Keratinocyte (primary cell): Measurements from ENCODE around the gene CATSPER4. TPM values are rescaled to one million over a fixed set of nuclear protein-coding genes. Genes with fewer than 3 reads are reported as not detected.

Source experiments
- DNase-seq: peaks from one replicate; pipeline ENCODE4 v3.0.0-alpha.2; 2011; ENCODE audit warnings: low read depth, missing footprints, low spot score
- FAIRE-seq: peaks from 2 replicates; lab custom pipeline; 2011; peaks lifted over from hg19 to GRCh38; lab: Jason Lieb, UNC
- H2AFZ ChIP-seq: 2 replicates; pipeline ENCODE4 v1.6.0; 2012; ENCODE audit warnings: low read length, control low read depth, inconsistent platforms; ENCODE audit not compliant: control insufficient read depth
- H3K27ac ChIP-seq: 2 replicates; pipeline ENCODE4 v1.5.1; 2011; ENCODE audit warnings: low read length; ENCODE audit not compliant: control insufficient read depth, insufficient read depth
- H3K27me3 ChIP-seq: 3 replicates; pipeline ENCODE4 v1.6.0; 2011; ENCODE audit warnings: low read length; ENCODE audit not compliant: control insufficient read depth, insufficient read depth; ENCODE audit errors: extremely low read depth
- H3K36me3 ChIP-seq, 2 experiments: 2 replicates in 1 of 2; 3 replicates in 1 of 2; pipeline ENCODE4 v1.5.1; 2011; ENCODE audit warnings: low read length in 2 of 2, mild to moderate bottlenecking in 1 of 2; ENCODE audit not compliant: control insufficient read depth in 2 of 2, insufficient read depth in 2 of 2; ENCODE audit errors: extremely low read depth in 1 of 2
- H3K4me1 ChIP-seq: 3 replicates; pipeline ENCODE4 v1.5.1; 2011; ENCODE audit warnings: low read length; ENCODE audit not compliant: control insufficient read depth, insufficient read depth; ENCODE audit errors: extremely low read depth
- H3K4me2 ChIP-seq: 3 replicates; pipeline ENCODE4 v1.6.0; 2011; ENCODE audit warnings: low read depth, low read length; ENCODE audit not compliant: control insufficient read depth, insufficient read depth; ENCODE audit errors: extremely low read depth
- H3K4me3 ChIP-seq, 3 experiments: fragments of 200-600 bp in 1 of 3; sonication (generic) in 1 of 3; 2 replicates in 2 of 3; 3 replicates in 1 of 3; pipeline ENCODE4 v1.5.1; 2011 to 2016; ENCODE audit warnings: low read length in 3 of 3, mild to moderate bottlenecking in 3 of 3, control low read depth in 2 of 3, inconsistent platforms in 1 of 3, low read depth in 1 of 3, mixed read lengths in 1 of 3, mixed run types in 1 of 3, moderate library complexity in 1 of 3; ENCODE audit not compliant: control insufficient read depth in 2 of 3, insufficient read depth in 2 of 3; ENCODE audit errors: extremely low read depth in 1 of 3
- H3K79me2 ChIP-seq: 2 replicates; pipeline ENCODE4 v1.6.0; 2012; ENCODE audit warnings: low read length; ENCODE audit not compliant: control insufficient read depth, insufficient read depth
- H3K9ac ChIP-seq: 3 replicates; pipeline ENCODE4 v1.6.0; 2011; ENCODE audit warnings: low read length; ENCODE audit not compliant: control insufficient read depth, insufficient read depth; ENCODE audit errors: extremely low read depth
- H3K9me1 ChIP-seq: 3 replicates; pipeline ENCODE4 v1.6.0; 2011; ENCODE audit warnings: low read length; ENCODE audit not compliant: control insufficient read depth, insufficient read depth; ENCODE audit errors: extremely low read depth
- H3K9me3 ChIP-seq: 2 replicates; pipeline ENCODE4 v1.5.1; 2012; ENCODE audit warnings: low read depth, low read length; ENCODE audit not compliant: control insufficient read depth
- H4K20me1 ChIP-seq: 3 replicates; pipeline ENCODE4 v1.6.0; 2011; ENCODE audit warnings: low read length; ENCODE audit not compliant: control insufficient read depth, insufficient read depth; ENCODE audit errors: extremely low read depth
- CTCF ChIP-seq, 3 experiments: IDR thresholded peaks in 1 of 3; conservative IDR thresholded peaks in 1 of 3; optimal IDR thresholded peaks in 1 of 3; 2 replicates in 2 of 3; 3 replicates in 1 of 3; pipeline versions ENCODE3 to v1.5.1; 2011; ENCODE audit warnings: low read length in 3 of 3, mild to moderate bottlenecking in 3 of 3, moderate library complexity in 2 of 3, control low read depth in 1 of 3, inconsistent platforms in 1 of 3; ENCODE audit not compliant: insufficient read depth in 2 of 3; ENCODE audit errors: extremely low read depth in 1 of 3
- EZH2 ChIP-seq: IDR thresholded peaks from one replicate; pipeline ENCODE4 v1.6.1; 2012; ENCODE audit warnings: inconsistent platforms, mild to moderate bottlenecking, low read length, moderate library complexity
- dilution Hi-C: fragments of 300-500 bp; cut with MboI; formaldehyde crosslinking; loops from one replicate; pipeline ENCODE4 v1.7.0; 2020; ENCODE audit warnings: low sequenced_read_pairs; ENCODE audit not compliant: extremely low pct_ligation_motif_present
- polyA plus RNA-seq, 5 experiments: library from polyadenylated mRNA; depleted of rRNA in 3 of 5; stranded (reverse) in 3 of 5; stranded (forward) in 1 of 5; unstranded in 1 of 5; fragments of >200 nt; gene quantifications; 1 replicate in 1 of 5; 2 replicates in 3 of 5; 3 replicates in 1 of 5; pipeline versions ENCODE4 v1.2.1 to v1.2.3, GENCODE V29; 2011 to 2012; ENCODE audit warnings: missing spikeins in 2 of 5, low read depth in 1 of 5, low replicate concordance in 1 of 5

The CATSPER4 gene
- polyA plus RNA-seq, 1 donor (not counting 4 experiments of a cell fraction or from before 2014, with no cell fraction given), result 0.04 TPM

- Histone ChIP-seq H3K27ac (peak within 1 kb of the TSS; percentile 60), H3K4me1 (peaks cover 11% of the 10 kb centered on the region), H3K27me3 (no peaks in the 10 kb centered on the region), H3K79me2 (peaks cover 17% of the 10 kb centered on the region), H3K4me3 (peak within 1 kb of the TSS; percentile 64 to 94 (median 80)), H2AFZ (no peak within 1 kb of the TSS), H3K9me3 (no peaks in the 10 kb centered on the region), H4K20me1 (no peaks in the 10 kb centered on the region), H3K9ac (peak within 1 kb of the TSS; percentile 89), H3K36me3 (peaks cover 0 to 10% of the 10 kb centered on the region in 2 experiments), H3K4me2 (peak within 1 kb of the TSS; percentile 78), H3K9me1 (no peaks in the 10 kb centered on the region)
- no peak for DNase-seq
- no peak for TF ChIP-seq EZH2
- TF ChIP-seq CTCF (optimal IDR thresholded peaks at IDR 0.05 in 1 of 3, IDR thresholded peaks at IDR 0.05 in 1 of 3, conservative IDR thresholded peaks at IDR 0.05 in 1 of 3; ENCODE audit: extremely low read depth in 1 of 3, insufficient read depth in 2 of 3, low read length in 3 of 3), result no peak
- no peak for FAIRE-seq
- dilution Hi-C loops, result no loop called here
Observed at GRCh38 chr1:26171084-26172072, 19.0 kb upstream of the CATSPER4 start, which contains the start of gene ZNF593OS. Gene ZNF593OS (minus strand): TSS chr1:26171832. CDS start chr1:26171661, 171 bp downstream.

GRCh38 chr1:26175346-26175745 is 15.1 kb upstream of the CATSPER4 start:
- Histone ChIP-seq H3K4me3 (no peak overlapping the region), H3K9ac (no peak overlapping the region), H4K20me1 (no peaks in the 10 kb centered on the region), H2AFZ (no peak overlapping the region), H3K9me1 (no peaks in the 10 kb centered on the region), H3K4me2 (no peak overlapping the region), H3K36me3 (peaks cover 4 to 11% of the 10 kb centered on the region in 2 experiments), H3K9me3 (no peaks in the 10 kb centered on the region), H3K27me3 (no peaks in the 10 kb centered on the region), H3K79me2 (peaks cover 21% of the 10 kb centered on the region), H3K27ac (no peak overlapping the region), H3K4me1 (peaks cover 24% of the 10 kb centered on the region)
- DNase-seq (no peak), FAIRE-seq (no peak)
- dilution Hi-C loops, result no loop called here
- TF ChIP-seq EZH2, result no peak
- no peak for TF ChIP-seq CTCF (optimal IDR thresholded peaks at IDR 0.05 in 1 of 3, IDR thresholded peaks at IDR 0.05 in 1 of 3, conservative IDR thresholded peaks at IDR 0.05 in 1 of 3; ENCODE audit: extremely low read depth in 1 of 3, insufficient read depth in 2 of 3, low read length in 3 of 3)
